HEK293 (cell line): Measurements from ENCODE around the gene IL22RA1.

Experiments used
- BCL11B ChIP-seq: fragments of 450-650 bp; formaldehyde crosslinking; IDR thresholded peaks from 2 replicates; pipeline ENCODE4 v1.5.1; 2016; ENCODE audit warnings: low read depth, missing biosample characterization, missing genetic modification characterization
- GLI2 ChIP-seq: fragments of 450-650 bp; formaldehyde crosslinking; IDR thresholded peaks from 2 replicates; pipeline ENCODE4; 2017; ENCODE audit warnings: missing biosample characterization, missing genetic modification characterization, low read depth, borderline replicate concordance
- IKZF3 ChIP-seq: fragments of 450-650 bp; IDR thresholded peaks from 2 replicates; pipeline ENCODE4 v1.5.0; 2018; ENCODE audit warnings: missing biosample characterization, mild to moderate bottlenecking, missing genetic modification characterization, moderate library complexity
- SP2 ChIP-seq: fragments of 450-650 bp; formaldehyde crosslinking; IDR thresholded peaks from 2 replicates; pipeline ENCODE4 v1.5.1; 2016; ENCODE audit warnings: missing biosample characterization, missing genetic modification characterization
- ZBTB17 ChIP-seq: fragments of 450-650 bp; formaldehyde crosslinking; IDR thresholded peaks from 2 replicates; pipeline ENCODE4 v1.5.1; 2016; ENCODE audit warnings: missing biosample characterization, missing genetic modification characterization
- ZBTB20 ChIP-seq: fragments of 450-650 bp; formaldehyde crosslinking; IDR thresholded peaks from 2 replicates; pipeline ENCODE4 v1.5.1; 2016; ENCODE audit warnings: missing biosample characterization, missing genetic modification characterization
- ZIC2 ChIP-seq: fragments of 450-650 bp; formaldehyde crosslinking; IDR thresholded peaks from 2 replicates; pipeline ENCODE4 v1.5.1; 2016; ENCODE audit warnings: missing biosample characterization, missing genetic modification characterization
- ZNF138 ChIP-seq: fragments of 450-650 bp; formaldehyde crosslinking; IDR thresholded peaks from 2 replicates; pipeline ENCODE4 v1.5.1; 2016; ENCODE audit warnings: missing biosample characterization, missing genetic modification characterization, borderline replicate concordance
- ZNF140 ChIP-seq: fragments of 450-650 bp; formaldehyde crosslinking; IDR thresholded peaks from 2 replicates; pipeline ENCODE4 v1.5.1; 2016; ENCODE audit warnings: missing biosample characterization, missing genetic modification characterization
- ZNF155 ChIP-seq: fragments of 450-650 bp; formaldehyde crosslinking; IDR thresholded peaks from 2 replicates; pipeline ENCODE4 v1.5.1; 2016; ENCODE audit warnings: missing biosample characterization, missing genetic modification characterization
- ZNF157 ChIP-seq: fragments of 450-650 bp; formaldehyde crosslinking; IDR thresholded peaks from 2 replicates; pipeline ENCODE4 v1.5.1; 2016; ENCODE audit warnings: missing biosample characterization, missing genetic modification characterization
- ZNF18 ChIP-seq: fragments of 450-650 bp; formaldehyde crosslinking; IDR thresholded peaks from 2 replicates; pipeline ENCODE4 v1.5.1; 2016; ENCODE audit warnings: missing biosample characterization, missing genetic modification characterization
- ZNF280D ChIP-seq: fragments of 450-650 bp; formaldehyde crosslinking; IDR thresholded peaks from 2 replicates; pipeline ENCODE4 v1.5.1; 2016; ENCODE audit warnings: missing biosample characterization, missing genetic modification characterization
- ZNF292 ChIP-seq: fragments of 450-650 bp; formaldehyde crosslinking; IDR thresholded peaks from 2 replicates; pipeline ENCODE4 v1.5.1; 2016; ENCODE audit warnings: low read depth, missing biosample characterization, missing genetic modification characterization, borderline replicate concordance
- ZNF324 ChIP-seq: fragments of 450-650 bp; formaldehyde crosslinking; IDR thresholded peaks from 2 replicates; pipeline ENCODE4 v1.5.1; 2016; ENCODE audit warnings: missing biosample characterization, missing genetic modification characterization
- ZNF335 ChIP-seq: fragments of 450-650 bp; formaldehyde crosslinking; conservative IDR thresholded peaks from 2 replicates; pipeline ENCODE4 v1.5.1; 2016; ENCODE audit warnings: missing biosample characterization, missing genetic modification characterization
- ZNF521 ChIP-seq: fragments of 450-650 bp; formaldehyde crosslinking; IDR thresholded peaks from 2 replicates; pipeline ENCODE4 v1.5.1; 2017; ENCODE audit warnings: missing biosample characterization, mild to moderate bottlenecking, missing genetic modification characterization
- ZNF530 ChIP-seq: fragments of 450-650 bp; formaldehyde crosslinking; IDR thresholded peaks from 2 replicates; pipeline ENCODE4 v1.5.1; 2016; ENCODE audit warnings: low read depth, missing biosample characterization, missing genetic modification characterization
- ZNF555 ChIP-seq: fragments of 450-650 bp; formaldehyde crosslinking; conservative IDR thresholded peaks from 2 replicates; pipeline ENCODE4 v1.5.1; 2017; ENCODE audit warnings: missing biosample characterization, mild to moderate bottlenecking, missing genetic modification characterization, inconsistent platforms
- ZNF600 ChIP-seq: fragments of 450-650 bp; formaldehyde crosslinking; IDR thresholded peaks from 2 replicates; pipeline ENCODE4 v1.5.1; 2016; ENCODE audit warnings: missing biosample characterization, missing genetic modification characterization
- ZNF626 ChIP-seq: fragments of 450-650 bp; sonication (Bioruptor Pico); formaldehyde crosslinking; IDR thresholded peaks from 2 replicates; pipeline ENCODE4 v1.5.1; 2018; ENCODE audit warnings: missing biosample characterization, missing genetic modification characterization, inconsistent platforms
- ZNF701 ChIP-seq: fragments of 450-650 bp; formaldehyde crosslinking; IDR thresholded peaks from 2 replicates; pipeline ENCODE4 v1.5.1; 2016; ENCODE audit warnings: missing biosample characterization, missing genetic modification characterization
- TF ChIP-seq, protein P1 (sequence below): fragments of 450-650 bp; formaldehyde crosslinking; IDR thresholded peaks from 2 replicates; pipeline ENCODE4 v1.5.1; 2016; ENCODE audit warnings: missing biosample characterization, missing genetic modification characterization
- TF ChIP-seq, protein P2 (sequence below): fragments of 450-650 bp; formaldehyde crosslinking; IDR thresholded peaks from 2 replicates; pipeline ENCODE4 v1.5.1; 2017; ENCODE audit warnings: missing biosample characterization, missing genetic modification characterization
- TF ChIP-seq, protein P3 (sequence below): fragments of 450-650 bp; formaldehyde crosslinking; IDR thresholded peaks from 2 replicates; pipeline ENCODE4 v1.5.1; 2016; ENCODE audit warnings: missing biosample characterization, missing genetic modification characterization
- TF ChIP-seq, protein P4 (sequence below): IDR thresholded peaks from 2 replicates; pipeline ENCODE4 v1.6.1; 2011; ENCODE audit warnings: mild to moderate bottlenecking, low read depth, low read length, borderline replicate concordance
- TF ChIP-seq, protein P5 (sequence below): fragments of 450-650 bp; formaldehyde crosslinking; IDR thresholded peaks from 2 replicates; pipeline ENCODE4 v1.5.1; 2016; ENCODE audit warnings: missing biosample characterization, missing genetic modification characterization

Gene IL22RA1

GRCh38 chr1:24150234-24151174 lies 7.6 kb upstream of the IL22RA1 start (continued):
- no peak for TF ChIP-seq ZNF280D
- TF ChIP-seq ZNF701 (tag by site-specific recombination): no peak
- no peak for TF ChIP-seq ZNF140 (tag by site-specific recombination)
- TF ChIP-seq ZIC2 (tag by site-specific recombination): no peak
- TF ChIP-seq BCL11B: no peak
- TF ChIP-seq ZBTB17 (tag by site-specific recombination): no peak
- no peak for TF ChIP-seq ZNF555 (tag by site-specific recombination)
- TF ChIP-seq SP2 (tag by site-specific recombination): no peak
- TF ChIP-seq, protein P1, sequence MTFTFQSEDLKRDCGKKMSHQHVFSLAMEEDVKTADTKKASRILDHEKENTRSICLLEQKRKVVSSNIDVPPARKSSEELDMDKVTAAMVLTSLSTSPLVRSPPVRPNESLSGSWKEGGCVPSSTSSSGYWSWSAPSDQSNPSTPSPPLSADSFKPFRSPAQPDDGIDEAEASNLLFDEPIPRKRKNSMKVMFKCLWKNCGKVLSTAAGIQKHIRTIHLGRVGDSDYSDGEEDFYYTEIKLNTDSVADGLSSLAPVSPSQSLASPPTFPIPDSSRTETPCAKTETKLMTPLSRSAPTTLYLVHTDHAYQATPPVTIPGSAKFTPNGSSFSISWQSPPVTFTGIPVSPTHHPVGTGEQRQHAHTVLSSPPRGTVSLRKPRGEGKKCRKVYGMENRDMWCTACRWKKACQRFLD (tag by site-specific recombination): no peak
- no peak for TF ChIP-seq ZNF324
- TF ChIP-seq, protein P2, sequence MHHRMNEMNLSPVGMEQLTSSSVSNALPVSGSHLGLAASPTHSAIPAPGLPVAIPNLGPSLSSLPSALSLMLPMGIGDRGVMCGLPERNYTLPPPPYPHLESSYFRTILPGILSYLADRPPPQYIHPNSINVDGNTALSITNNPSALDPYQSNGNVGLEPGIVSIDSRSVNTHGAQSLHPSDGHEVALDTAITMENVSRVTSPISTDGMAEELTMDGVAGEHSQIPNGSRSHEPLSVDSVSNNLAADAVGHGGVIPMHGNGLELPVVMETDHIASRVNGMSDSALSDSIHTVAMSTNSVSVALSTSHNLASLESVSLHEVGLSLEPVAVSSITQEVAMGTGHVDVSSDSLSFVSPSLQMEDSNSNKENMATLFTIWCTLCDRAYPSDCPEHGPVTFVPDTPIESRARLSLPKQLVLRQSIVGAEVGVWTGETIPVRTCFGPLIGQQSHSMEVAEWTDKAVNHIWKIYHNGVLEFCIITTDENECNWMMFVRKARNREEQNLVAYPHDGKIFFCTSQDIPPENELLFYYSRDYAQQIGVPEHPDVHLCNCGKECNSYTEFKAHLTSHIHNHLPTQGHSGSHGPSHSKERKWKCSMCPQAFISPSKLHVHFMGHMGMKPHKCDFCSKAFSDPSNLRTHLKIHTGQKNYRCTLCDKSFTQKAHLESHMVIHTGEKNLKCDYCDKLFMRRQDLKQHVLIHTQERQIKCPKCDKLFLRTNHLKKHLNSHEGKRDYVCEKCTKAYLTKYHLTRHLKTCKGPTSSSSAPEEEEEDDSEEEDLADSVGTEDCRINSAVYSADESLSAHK: no peak
- TF ChIP-seq, protein P3, sequence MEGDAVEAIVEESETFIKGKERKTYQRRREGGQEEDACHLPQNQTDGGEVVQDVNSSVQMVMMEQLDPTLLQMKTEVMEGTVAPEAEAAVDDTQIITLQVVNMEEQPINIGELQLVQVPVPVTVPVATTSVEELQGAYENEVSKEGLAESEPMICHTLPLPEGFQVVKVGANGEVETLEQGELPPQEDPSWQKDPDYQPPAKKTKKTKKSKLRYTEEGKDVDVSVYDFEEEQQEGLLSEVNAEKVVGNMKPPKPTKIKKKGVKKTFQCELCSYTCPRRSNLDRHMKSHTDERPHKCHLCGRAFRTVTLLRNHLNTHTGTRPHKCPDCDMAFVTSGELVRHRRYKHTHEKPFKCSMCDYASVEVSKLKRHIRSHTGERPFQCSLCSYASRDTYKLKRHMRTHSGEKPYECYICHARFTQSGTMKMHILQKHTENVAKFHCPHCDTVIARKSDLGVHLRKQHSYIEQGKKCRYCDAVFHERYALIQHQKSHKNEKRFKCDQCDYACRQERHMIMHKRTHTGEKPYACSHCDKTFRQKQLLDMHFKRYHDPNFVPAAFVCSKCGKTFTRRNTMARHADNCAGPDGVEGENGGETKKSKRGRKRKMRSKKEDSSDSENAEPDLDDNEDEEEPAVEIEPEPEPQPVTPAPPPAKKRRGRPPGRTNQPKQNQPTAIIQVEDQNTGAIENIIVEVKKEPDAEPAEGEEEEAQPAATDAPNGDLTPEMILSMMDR: peak; percentile 92
- no peak for TF ChIP-seq ZNF521 (tag by site-specific recombination)
- TF ChIP-seq ZNF335 (tag by site-specific recombination): peak; percentile 37; the same call in 1 of the 2 replicates
- TF ChIP-seq GLI2 (tag by site-specific recombination): no peak
- TF ChIP-seq ZNF138: no peak
- TF ChIP-seq ZNF600: no peak
- TF ChIP-seq ZNF292 (tag by site-specific recombination): no peak
- no peak for TF ChIP-seq ZNF18 (tag by site-specific recombination)
- peak; percentile 18; the same call in 1 of the 2 replicates for TF ChIP-seq IKZF3
- TF ChIP-seq ZNF530 (tag by site-specific recombination): no peak
- TF ChIP-seq ZNF155 (tag by site-specific recombination): no peak
- no peak for TF ChIP-seq ZNF157 (tag by site-specific recombination)
- no peak for TF ChIP-seq ZBTB20 (tag by site-specific recombination)
- TF ChIP-seq, protein P4, sequence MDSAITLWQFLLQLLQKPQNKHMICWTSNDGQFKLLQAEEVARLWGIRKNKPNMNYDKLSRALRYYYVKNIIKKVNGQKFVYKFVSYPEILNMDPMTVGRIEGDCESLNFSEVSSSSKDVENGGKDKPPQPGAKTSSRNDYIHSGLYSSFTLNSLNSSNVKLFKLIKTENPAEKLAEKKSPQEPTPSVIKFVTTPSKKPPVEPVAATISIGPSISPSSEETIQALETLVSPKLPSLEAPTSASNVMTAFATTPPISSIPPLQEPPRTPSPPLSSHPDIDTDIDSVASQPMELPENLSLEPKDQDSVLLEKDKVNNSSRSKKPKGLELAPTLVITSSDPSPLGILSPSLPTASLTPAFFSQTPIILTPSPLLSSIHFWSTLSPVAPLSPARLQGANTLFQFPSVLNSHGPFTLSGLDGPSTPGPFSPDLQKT: no peak
- TF ChIP-seq, protein P5, sequence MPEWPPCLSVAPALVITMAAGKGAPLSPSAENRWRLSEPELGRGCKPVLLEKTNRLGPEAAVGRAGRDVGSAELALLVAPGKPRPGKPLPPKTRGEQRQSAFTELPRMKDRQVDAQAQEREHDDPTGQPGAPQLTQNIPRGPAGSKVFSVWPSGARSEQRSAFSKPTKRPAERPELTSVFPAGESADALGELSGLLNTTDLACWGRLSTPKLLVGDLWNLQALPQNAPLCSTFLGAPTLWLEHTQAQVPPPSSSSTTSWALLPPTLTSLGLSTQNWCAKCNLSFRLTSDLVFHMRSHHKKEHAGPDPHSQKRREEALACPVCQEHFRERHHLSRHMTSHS (tag by site-specific recombination): no peak
- no peak for TF ChIP-seq ZNF626 (tag by site-specific recombination)
